ENCODE data around the gene ACTA1.

Gene ACTA1

GRCh38 chr1:229412056-229412455, 21.8 kb downstream of the ACTA1 start:
- no peak for DNase-seq (ENCODE audit: insufficient read length, low spot score)
- FAIRE-seq: no peak
- no peak for TF ChIP-seq SPI1 (IDR thresholded peaks at IDR 0.05; ENCODE audit: low read depth, low read length)
- TF ChIP-seq TAF1 (IDR thresholded peaks at IDR 0.05; ENCODE audit: low read depth, low read length): no peak
- no peak for TF ChIP-seq PAX5 (IDR thresholded peaks at IDR 0.05; ENCODE audit: insufficient read depth, low read length, severe bottlenecking)
- no peak for TF ChIP-seq POLR2A (IDR thresholded peaks at IDR 0.05; ENCODE audit: low read depth, low read length)
- no peak for TF ChIP-seq POU2F2 (IDR thresholded peaks at IDR 0.05; ENCODE audit: low read depth, low read length)

GRCh38 chr1:229411434-229412055, 22.3 kb downstream of the ACTA1 start:
- FAIRE-seq (no peak), DNase-seq (ENCODE audit: insufficient read length, low spot score) (no peak)
- TF ChIP-seq PAX5 (IDR thresholded peaks at IDR 0.05; ENCODE audit: insufficient read depth, low read length, severe bottlenecking): no peak
- TF ChIP-seq SPI1 (IDR thresholded peaks at IDR 0.05; ENCODE audit: low read depth, low read length): no peak
- TF ChIP-seq POLR2A (IDR thresholded peaks at IDR 0.05; ENCODE audit: low read depth, low read length): no peak
- no peak for TF ChIP-seq TAF1 (IDR thresholded peaks at IDR 0.05; ENCODE audit: low read depth, low read length)
- TF ChIP-seq POU2F2 (IDR thresholded peaks at IDR 0.05; ENCODE audit: low read depth, low read length): no peak
- no peak for TF ChIP-seq POLR2AphosphoS5 (IDR thresholded peaks at IDR 0.05; ENCODE audit: low read depth, low read length)

GRCh38 chr1:229410692-229411433, 23.0 kb downstream of the ACTA1 start:
- FAIRE-seq (no peak), DNase-seq (ENCODE audit: insufficient read length, low spot score) (no peak)
- TF ChIP-seq TAF1 (IDR thresholded peaks at IDR 0.05; ENCODE audit: low read depth, low read length) (no peak), POLR2A (IDR thresholded peaks at IDR 0.05; ENCODE audit: low read depth, low read length) (no peak), POU2F2 (IDR thresholded peaks at IDR 0.05; ENCODE audit: low read depth, low read length) (no peak), SPI1 (IDR thresholded peaks at IDR 0.05; ENCODE audit: low read depth, low read length) (no peak), POLR2AphosphoS5 (IDR thresholded peaks at IDR 0.05; ENCODE audit: low read depth, low read length) (no peak), PAX5 (IDR thresholded peaks at IDR 0.05; ENCODE audit: insufficient read depth, low read length, severe bottlenecking) (no peak)

GRCh38 chr1:229410370-229410691, 23.6 kb downstream of the ACTA1 start:
- TF ChIP-seq PAX5 (IDR thresholded peaks at IDR 0.05; ENCODE audit: insufficient read depth, low read length, severe bottlenecking): no peak
- TF ChIP-seq POU2F2 (IDR thresholded peaks at IDR 0.05; ENCODE audit: low read depth, low read length): no peak
- DNase-seq (ENCODE audit: insufficient read length, low spot score) (no peak), FAIRE-seq (no peak)

- no peak for TF ChIP-seq SPI1 (IDR thresholded peaks at IDR 0.05; ENCODE audit: low read depth, low read length)
- DNase-seq (ENCODE audit: insufficient read length, low spot score) (no peak), FAIRE-seq (no peak)
These were observed 24.1 kb downstream of the ACTA1 start for GRCh38 chr1:229409616-229410369.

- no peak for TF ChIP-seq SPI1 (IDR thresholded peaks at IDR 0.05; ENCODE audit: low read depth, low read length)
- TF ChIP-seq TAF1 (IDR thresholded peaks at IDR 0.05; ENCODE audit: low read depth, low read length): no peak
- no peak for TF ChIP-seq POLR2A (IDR thresholded peaks at IDR 0.05; ENCODE audit: low read depth, low read length)
- TF ChIP-seq POLR2AphosphoS5 (IDR thresholded peaks at IDR 0.05; ENCODE audit: low read depth, low read length): no peak
- DNase-seq (ENCODE audit: insufficient read length, low spot score): no peak
- no peak for FAIRE-seq
These were observed 25.3 kb downstream of the ACTA1 start for GRCh38 chr1:229408458-229409037.

- DNase-seq (ENCODE audit: insufficient read length, low spot score): no peak
- FAIRE-seq: no peak
- TF ChIP-seq POLR2AphosphoS5 (IDR thresholded peaks at IDR 0.05; ENCODE audit: low read depth, low read length): no peak
- no peak for TF ChIP-seq SPI1 (IDR thresholded peaks at IDR 0.05; ENCODE audit: low read depth, low read length)
- no peak for TF ChIP-seq POLR2A (IDR thresholded peaks at IDR 0.05; ENCODE audit: low read depth, low read length)
- TF ChIP-seq PAX5 (IDR thresholded peaks at IDR 0.05; ENCODE audit: insufficient read depth, low read length, severe bottlenecking): no peak
- no peak for TF ChIP-seq TAF1 (IDR thresholded peaks at IDR 0.05; ENCODE audit: low read depth, low read length)
- no peak for TF ChIP-seq POU2F2 (IDR thresholded peaks at IDR 0.05; ENCODE audit: low read depth, low read length)
These were observed 26.5 kb downstream of the ACTA1 start for GRCh38 chr1:229407206-229408026.

GRCh38 chr1:229406798-229407197, 27.1 kb downstream of the ACTA1 start:
- TF ChIP-seq TAF1 (IDR thresholded peaks at IDR 0.05; ENCODE audit: low read depth, low read length): no peak
- TF ChIP-seq POLR2AphosphoS5 (IDR thresholded peaks at IDR 0.05; ENCODE audit: low read depth, low read length): no peak
- TF ChIP-seq SPI1 (IDR thresholded peaks at IDR 0.05; ENCODE audit: low read depth, low read length): no peak
- no peak for TF ChIP-seq PAX5 (IDR thresholded peaks at IDR 0.05; ENCODE audit: insufficient read depth, low read length, severe bottlenecking)
- TF ChIP-seq POLR2A (IDR thresholded peaks at IDR 0.05; ENCODE audit: low read depth, low read length): no peak
- TF ChIP-seq POU2F2 (IDR thresholded peaks at IDR 0.05; ENCODE audit: low read depth, low read length): no peak
- FAIRE-seq: no peak
- no peak for DNase-seq (ENCODE audit: insufficient read length, low spot score)

- DNase-seq (ENCODE audit: insufficient read length, low spot score) (no peak), FAIRE-seq (no peak)
- TF ChIP-seq POLR2A (IDR thresholded peaks at IDR 0.05; ENCODE audit: low read depth, low read length): no peak
- no peak for TF ChIP-seq PAX5 (IDR thresholded peaks at IDR 0.05; ENCODE audit: insufficient read depth, low read length, severe bottlenecking)
- TF ChIP-seq POLR2AphosphoS5 (IDR thresholded peaks at IDR 0.05; ENCODE audit: low read depth, low read length): no peak
- TF ChIP-seq POU2F2 (IDR thresholded peaks at IDR 0.05; ENCODE audit: low read depth, low read length): no peak
- no peak for TF ChIP-seq SPI1 (IDR thresholded peaks at IDR 0.05; ENCODE audit: low read depth, low read length)
- TF ChIP-seq TAF1 (IDR thresholded peaks at IDR 0.05; ENCODE audit: low read depth, low read length): no peak
These were observed 30.3 kb downstream of the ACTA1 start for GRCh38 chr1:229403573-229403972.
